HG03039 (cell line): ENCODE measurements around the gene C4BPB.

ENCODE experiments used
- ATAC-seq: cut with Tn5 transposase; IDR thresholded peaks from one replicate; pipeline ENCODE4 v1.9.1; 2021; ENCODE audit warnings: mild to moderate bottlenecking, moderate library complexity; ENCODE audit not compliant: unreplicated experiment

Gene C4BPB

GRCh38 chr1:207059881-207060280, 28.8 kb upstream of the C4BPB start:
- ATAC-seq, result no peak

GRCh38 chr1:207060596-207060995, 28.1 kb upstream of the C4BPB start:
- ATAC-seq, result no peak

- no peak for ATAC-seq
These were observed 26.6 kb upstream of the C4BPB start for GRCh38 chr1:207062058-207062457.

- no peak for ATAC-seq
These were observed 25.6 kb upstream of the C4BPB start for GRCh38 chr1:207063014-207063413.

- no peak for ATAC-seq
These were observed 24.1 kb upstream of the C4BPB start for GRCh38 chr1:207064561-207064960.

- ATAC-seq, result no peak
These were observed 21.5 kb upstream of the C4BPB start for GRCh38 chr1:207067185-207067584.

- no peak for ATAC-seq
These were observed 21.0 kb upstream of the C4BPB start for GRCh38 chr1:207067665-207068064.

GRCh38 chr1:207069061-207069460, 19.6 kb upstream of the C4BPB start:
- no peak for ATAC-seq

GRCh38 chr1:207069858-207070506, 18.7 kb upstream of the C4BPB start:
- no peak for ATAC-seq

- no peak for ATAC-seq
These were observed 17.8 kb upstream of the C4BPB start for GRCh38 chr1:207070811-207071210.

- no peak for ATAC-seq
These were observed 17.2 kb upstream of the C4BPB start for GRCh38 chr1:207071426-207071825.

GRCh38 chr1:207072233-207072632, 16.4 kb upstream of the C4BPB start:
- no peak for ATAC-seq

GRCh38 chr1:207073906-207074820, 14.5 kb upstream of the C4BPB start:
- ATAC-seq, result no peak

GRCh38 chr1:207076181-207076955, 12.3 kb upstream of the C4BPB start:
- ATAC-seq, result no peak

- ATAC-seq, result no peak
These were observed 11.6 kb upstream of the C4BPB start for GRCh38 chr1:207077012-207077411.

GRCh38 chr1:207077470-207078377, 10.9 kb upstream of the C4BPB start:
- ATAC-seq, result no peak

- no peak for ATAC-seq
These were observed 10.0 kb upstream of the C4BPB start for GRCh38 chr1:207078578-207079132.

- no peak for ATAC-seq
These were observed 8.9 kb upstream of the C4BPB start for GRCh38 chr1:207079706-207080241.

- ATAC-seq, result no peak
These were observed 7.6 kb upstream of the C4BPB start for GRCh38 chr1:207081088-207081487.

- no peak for ATAC-seq
These were observed 6.9 kb upstream of the C4BPB start for GRCh38 chr1:207081806-207082205.
